HG03064 (cell line): ENCODE results near the gene TRAPPC2.
"Not testable (repeated sequence)": the region's sequence is repeated elsewhere in the genome, so short reads cannot be mapped to it uniquely, and the experiment has no call there.

Experiments used
- ATAC-seq: cut with Tn5 transposase; IDR thresholded peaks from one replicate; pipeline ENCODE4 v1.9.1; 2021; ENCODE audit warnings: low read depth; ENCODE audit not compliant: unreplicated experiment

The TRAPPC2 gene

DNA sequence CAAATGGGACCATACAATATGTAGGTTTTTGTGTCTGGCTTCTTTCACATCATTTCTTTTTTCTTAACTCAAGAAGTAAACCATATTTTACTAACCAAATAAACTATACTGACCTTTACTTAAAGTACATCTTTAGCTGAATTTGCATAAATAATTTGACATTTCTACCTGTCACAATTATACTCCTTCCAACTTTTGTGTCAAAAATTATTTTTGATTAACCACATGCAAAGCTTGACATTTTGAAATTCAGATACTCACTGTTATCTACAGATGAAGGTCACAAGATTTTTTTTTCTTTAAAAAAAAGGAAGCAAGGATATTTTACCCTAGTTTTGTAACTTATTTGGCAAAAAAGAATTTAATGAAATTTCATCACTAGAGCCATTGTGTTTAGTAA, 57.5 kb downstream of the TRAPPC2 start:
- ATAC-seq: no peak

DNA sequence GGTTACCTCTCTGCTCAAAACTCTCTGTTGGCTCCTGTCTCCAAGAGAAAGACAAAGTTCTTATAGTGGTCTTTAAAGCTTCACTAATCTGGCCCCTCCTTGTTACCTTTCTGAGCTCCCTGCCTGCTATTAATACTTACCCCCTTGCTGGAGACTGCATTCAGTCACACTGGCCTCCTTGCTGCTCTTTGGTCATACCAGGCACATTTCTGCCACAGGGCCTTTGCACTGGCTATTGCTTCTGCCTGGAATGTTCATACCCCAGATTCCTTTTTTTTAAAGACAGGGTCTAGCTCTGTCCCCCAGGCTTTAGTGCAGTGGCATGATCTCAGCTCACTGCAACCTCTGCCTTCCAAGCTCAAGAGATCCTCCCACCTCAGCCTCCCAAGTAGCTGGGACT, 61.4 kb downstream of the TRAPPC2 start:
- ATAC-seq: no peak

DNA sequence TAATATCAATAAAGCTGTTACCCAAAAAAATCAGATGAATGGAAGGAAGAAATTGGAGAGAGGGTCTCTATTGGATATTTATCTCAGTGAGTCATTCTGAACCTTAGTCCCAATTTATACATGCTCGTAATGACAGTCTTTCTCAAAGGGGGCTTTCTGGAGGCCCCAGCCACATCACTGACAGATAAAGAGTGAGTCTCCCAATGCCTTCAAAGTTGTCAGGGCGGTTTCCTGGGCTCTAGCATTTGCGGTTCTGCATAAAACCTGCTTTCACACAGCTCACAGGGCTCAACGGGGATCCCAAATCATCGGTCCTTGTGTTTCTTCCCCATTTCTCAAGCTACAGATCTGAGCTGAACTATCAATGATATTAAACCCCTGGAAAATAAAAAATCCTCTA, 64.2 kb downstream of the TRAPPC2 start:
- no peak for ATAC-seq

DNA sequence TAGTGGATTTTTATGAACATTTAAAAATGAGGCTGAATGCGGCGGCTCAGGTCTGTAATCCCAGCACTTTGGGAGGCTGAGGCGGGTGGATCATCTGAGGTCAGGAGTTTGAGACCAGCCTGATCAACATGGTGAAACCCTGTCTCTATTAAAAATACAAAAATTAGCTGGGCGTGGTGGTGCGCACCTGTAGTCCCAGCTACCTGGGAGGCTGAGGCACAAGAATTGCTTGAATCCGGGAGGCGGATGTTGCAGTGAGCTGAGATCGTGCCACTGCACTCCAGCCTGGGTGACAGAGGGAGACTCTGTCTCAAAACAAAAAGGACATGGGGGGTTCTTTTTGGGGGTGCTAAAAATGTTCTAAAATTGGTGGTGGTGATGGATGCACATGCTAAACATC, 64.7 kb downstream of the TRAPPC2 start:
- ATAC-seq: not testable (repeated sequence)

DNA sequence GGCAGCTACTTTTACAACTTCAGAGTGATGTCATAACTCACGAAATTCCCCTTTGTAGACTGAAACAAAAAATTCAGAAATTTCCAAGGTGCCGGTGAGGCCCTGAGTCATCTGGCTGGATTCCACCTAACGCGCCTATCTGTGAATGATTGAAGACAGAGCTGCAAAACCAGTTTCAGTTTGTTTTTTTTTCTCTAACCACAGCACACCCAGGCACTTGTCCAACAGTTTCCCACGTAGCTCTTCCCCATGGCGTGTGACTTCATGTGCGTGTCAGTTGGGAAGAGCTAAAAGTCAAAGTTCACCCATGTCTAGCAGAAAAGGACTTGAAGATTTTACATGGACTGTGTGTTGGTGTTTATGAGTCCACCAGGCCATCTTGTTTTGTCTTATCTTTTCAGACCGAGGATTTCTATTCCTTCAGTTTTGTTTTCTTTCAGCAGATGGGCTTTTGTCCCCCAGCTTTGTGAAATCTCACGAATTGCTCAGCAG, 65.1 kb downstream of the TRAPPC2 start:
- ATAC-seq: peak; percentile 80

- no peak for ATAC-seq
Observed at GRCh38 chrX:13667919-13668318, 66.5 kb downstream of the TRAPPC2 start.

DNA sequence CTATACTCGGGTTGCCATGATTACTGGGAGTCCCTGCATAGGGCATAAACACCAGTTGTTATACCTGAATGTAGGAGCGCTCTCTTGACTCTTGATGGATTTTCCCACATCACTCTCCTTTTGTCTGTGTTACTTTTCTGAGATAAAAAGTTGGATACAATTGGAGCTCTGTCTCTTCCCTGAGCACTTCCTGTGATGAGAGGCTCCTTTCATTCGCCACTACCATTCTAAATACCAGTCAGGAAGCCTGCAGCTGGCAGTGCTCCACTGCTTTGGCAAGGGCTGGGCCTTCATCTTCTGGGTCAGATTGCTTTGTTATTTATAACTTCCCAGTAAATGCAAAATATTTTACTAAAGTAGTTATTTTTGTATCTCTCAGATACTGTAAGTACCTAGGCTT, 67.6 kb downstream of the TRAPPC2 start:
- no peak for ATAC-seq

GRCh38 chrX:13664020-13664419, 70.4 kb downstream of the TRAPPC2 start:
- no peak for ATAC-seq

GRCh38 chrX:13662355-13662791, 72.0 kb downstream of the TRAPPC2 start:
- ATAC-seq: no peak
